ENCODE results near the gene OR10AD1.
"Not testable (repeated sequence)": the region's sequence is repeated elsewhere in the genome, so short reads cannot be mapped to it uniquely, and the experiment has no call there.

OR10AD1 gene, protein sequence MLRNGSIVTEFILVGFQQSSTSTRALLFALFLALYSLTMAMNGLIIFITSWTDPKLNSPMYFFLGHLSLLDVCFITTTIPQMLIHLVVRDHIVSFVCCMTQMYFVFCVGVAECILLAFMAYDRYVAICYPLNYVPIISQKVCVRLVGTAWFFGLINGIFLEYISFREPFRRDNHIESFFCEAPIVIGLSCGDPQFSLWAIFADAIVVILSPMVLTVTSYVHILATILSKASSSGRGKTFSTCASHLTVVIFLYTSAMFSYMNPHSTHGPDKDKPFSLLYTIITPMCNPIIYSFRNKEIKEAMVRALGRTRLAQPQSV
- 0 reads per million in 3 donors for total RNA-seq

GRCh38 chr12:48203192-48203591 lies at the start of gene OR10AD1:
OR10AD1 (minus strand) TSS chr12:48203292; CDS start chr12:48203292, 0 bp downstream.
- DNase-seq = no peak
- H3K4me1 ChIP-seq (ENCODE audit: control insufficient read depth, insufficient read depth, low read length, poor library complexity, severe bottlenecking) = peaks cover 18% of the 10 kb centered on the region
- no peaks in the 10 kb centered on the region for H3K36me3 ChIP-seq (ENCODE audit: control insufficient read depth, insufficient read depth, low read length)
- H3K27me3 ChIP-seq (replicated peaks; ENCODE audit: control insufficient read depth, insufficient read depth, low read length, poor library complexity, severe bottlenecking) = no peaks in the 10 kb centered on the region
- H3K9me3 ChIP-seq (ENCODE audit: control insufficient read depth, low read length) = peaks cover 5% of the 10 kb centered on the region
- H3K4me3 ChIP-seq (ENCODE audit: insufficient read depth, low read depth, low read length, poor library complexity, severe bottlenecking) = no peak within 1 kb of the TSS
- no peak within 1 kb of the TSS for H3K27ac ChIP-seq (ENCODE audit: insufficient read depth, low read length, poor library complexity, severe bottlenecking)

DNA sequence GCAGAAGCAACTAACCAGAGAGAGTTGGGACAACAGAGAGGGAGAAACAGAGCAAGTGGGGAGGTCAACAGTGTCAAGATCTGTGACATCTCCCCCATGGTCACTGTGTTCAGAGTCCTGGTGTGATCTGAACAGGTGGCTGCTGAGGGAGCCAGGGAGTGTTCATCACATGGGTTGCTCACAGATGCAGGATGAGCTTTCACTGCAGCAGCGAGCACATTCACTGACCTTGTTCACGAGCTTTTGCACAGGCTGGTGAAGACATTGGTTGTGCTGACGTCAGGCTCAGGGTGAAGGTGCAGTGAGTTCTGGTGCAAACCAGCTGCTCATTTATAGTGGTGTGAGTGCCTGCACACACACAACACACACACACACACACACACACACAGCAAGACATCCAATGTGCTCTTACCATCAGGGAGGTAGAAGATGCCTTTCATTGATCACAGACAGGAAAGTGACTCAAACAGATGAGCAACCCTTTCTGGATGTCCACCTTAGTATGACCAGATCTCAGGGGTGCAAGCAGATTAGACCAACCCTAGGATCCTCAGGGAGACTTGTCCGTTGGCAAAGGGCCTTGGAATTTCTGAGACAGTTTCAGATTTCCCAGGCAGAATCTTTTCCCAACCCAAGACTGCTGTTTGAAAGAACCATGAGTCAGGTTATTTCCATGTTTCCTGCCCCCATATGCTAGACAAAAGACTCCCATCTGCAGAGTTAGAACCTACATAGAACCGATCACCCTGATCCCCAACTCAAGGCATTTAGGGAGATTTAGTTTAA lies 44.3 kb upstream of the OR10AD1 start:
- Histone ChIP-seq H3K9me3 (ENCODE audit: control insufficient read depth, low read length) (no peaks in the 10 kb centered on the region), H3K4me1 (ENCODE audit: control insufficient read depth, insufficient read depth, low read length, poor library complexity, severe bottlenecking) (no peaks in the 10 kb centered on the region), H3K4me3 (ENCODE audit: insufficient read depth, low read depth, low read length, poor library complexity, severe bottlenecking) (no peak overlapping the region), H3K27me3 (replicated peaks; ENCODE audit: control insufficient read depth, insufficient read depth, low read length, poor library complexity, severe bottlenecking) (no peaks in the 10 kb centered on the region), H3K27ac (ENCODE audit: insufficient read depth, low read length, poor library complexity, severe bottlenecking) (no peak overlapping the region), H3K36me3 (ENCODE audit: control insufficient read depth, insufficient read depth, low read length) (no peaks in the 10 kb centered on the region)
- DNase-seq = no peak

DNA sequence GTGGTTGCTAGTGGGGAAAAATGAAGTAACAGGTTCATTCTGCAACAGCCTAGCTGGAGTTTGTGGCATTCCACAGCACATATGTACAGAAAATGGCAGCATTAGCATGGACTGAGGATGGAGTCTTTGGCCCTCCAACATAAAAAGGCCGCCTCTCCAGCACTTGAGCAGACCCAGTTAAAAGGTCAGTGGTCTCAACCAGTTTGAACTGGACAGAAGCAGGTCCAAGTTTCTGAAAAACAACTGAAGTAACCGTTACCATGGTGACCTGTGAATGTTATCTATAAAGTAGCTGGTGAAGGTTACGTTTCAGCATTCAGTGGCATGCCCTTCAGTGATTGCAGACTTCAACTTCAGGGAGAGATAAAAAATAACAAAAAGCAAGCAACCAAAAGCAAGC lies 34.1 kb upstream of the OR10AD1 start:
- no peak overlapping the region for H3K4me3 ChIP-seq (ENCODE audit: insufficient read depth, low read depth, low read length, poor library complexity, severe bottlenecking)
- no peaks in the 10 kb centered on the region for H3K9me3 ChIP-seq (ENCODE audit: control insufficient read depth, low read length)
- DNase-seq = no peak
- no peaks in the 10 kb centered on the region for H3K4me1 ChIP-seq (ENCODE audit: control insufficient read depth, insufficient read depth, low read length, poor library complexity, severe bottlenecking)
- H3K27me3 ChIP-seq (replicated peaks; ENCODE audit: control insufficient read depth, insufficient read depth, low read length, poor library complexity, severe bottlenecking) = no peaks in the 10 kb centered on the region
- no peaks in the 10 kb centered on the region for H3K36me3 ChIP-seq (ENCODE audit: control insufficient read depth, insufficient read depth, low read length)
- H3K27ac ChIP-seq (ENCODE audit: insufficient read depth, low read length, poor library complexity, severe bottlenecking) = no peak overlapping the region

- no peaks in the 10 kb centered on the region for H3K36me3 ChIP-seq (ENCODE audit: control insufficient read depth, insufficient read depth, low read length)
- no peak overlapping the region for H3K27ac ChIP-seq (ENCODE audit: insufficient read depth, low read length, poor library complexity, severe bottlenecking)
- H3K27me3 ChIP-seq (replicated peaks; ENCODE audit: control insufficient read depth, insufficient read depth, low read length, poor library complexity, severe bottlenecking) = no peaks in the 10 kb centered on the region
- H3K4me3 ChIP-seq (ENCODE audit: insufficient read depth, low read depth, low read length, poor library complexity, severe bottlenecking) = no peak overlapping the region
- no peaks in the 10 kb centered on the region for H3K4me1 ChIP-seq (ENCODE audit: control insufficient read depth, insufficient read depth, low read length, poor library complexity, severe bottlenecking)
- no peaks in the 10 kb centered on the region for H3K9me3 ChIP-seq (ENCODE audit: control insufficient read depth, low read length)
- no peak for DNase-seq
Observed at GRCh38 chr12:48235796-48236333, 32.8 kb upstream of the OR10AD1 start.

DNA sequence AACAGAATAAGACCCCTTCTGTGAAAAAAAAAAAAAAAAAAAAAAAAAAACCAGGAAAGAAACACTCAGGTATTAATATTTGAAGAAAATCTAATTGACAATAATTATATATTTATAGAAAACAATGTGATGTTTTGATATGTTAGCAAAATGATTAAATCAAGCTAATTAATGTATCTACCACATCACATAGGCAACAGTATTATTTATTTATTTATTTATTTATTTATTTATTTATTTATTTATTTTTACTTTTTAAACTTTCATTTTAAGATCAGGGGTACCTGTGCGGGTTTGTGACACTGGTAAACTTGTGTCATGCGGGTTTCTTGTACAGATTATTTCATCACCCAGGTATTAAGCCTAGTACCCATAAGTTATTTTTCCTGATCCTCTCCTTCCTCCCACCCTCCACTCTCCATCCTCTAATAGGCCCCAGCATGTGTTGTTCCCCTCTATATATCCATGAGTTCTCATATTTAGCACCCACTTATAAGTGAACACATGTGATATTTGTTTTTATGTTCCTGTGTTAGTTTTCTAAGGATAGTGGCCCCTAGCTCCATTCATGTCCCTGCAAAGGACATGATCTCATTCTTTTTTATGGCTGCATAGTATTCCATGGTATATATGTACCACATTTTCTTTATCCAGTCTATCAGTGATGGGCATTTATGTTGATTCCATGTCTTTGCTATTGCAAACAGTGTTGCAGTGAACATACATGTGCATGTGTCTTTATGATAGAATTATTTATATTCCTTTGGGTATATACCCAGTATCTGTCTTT lies 28.3 kb upstream of the OR10AD1 start:
- H3K4me1 ChIP-seq (ENCODE audit: control insufficient read depth, insufficient read depth, low read length, poor library complexity, severe bottlenecking); DNase-seq: not testable (repeated sequence)

GRCh38 chr12:48224533-48224932 lies 21.4 kb upstream of the OR10AD1 start:
- not testable (repeated sequence) for H3K27me3 ChIP-seq (replicated peaks; ENCODE audit: control insufficient read depth, insufficient read depth, low read length, poor library complexity, severe bottlenecking); H3K4me3 ChIP-seq (ENCODE audit: insufficient read depth, low read depth, low read length, poor library complexity, severe bottlenecking); H3K27ac ChIP-seq (ENCODE audit: insufficient read depth, low read length, poor library complexity, severe bottlenecking); DNase-seq; H3K9me3 ChIP-seq (ENCODE audit: control insufficient read depth, low read length); H3K4me1 ChIP-seq (ENCODE audit: control insufficient read depth, insufficient read depth, low read length, poor library complexity, severe bottlenecking); H3K36me3 ChIP-seq (ENCODE audit: control insufficient read depth, insufficient read depth, low read length)

More for the DNA sequence above, 28.3 kb upstream of the OR10AD1 start:
- H3K27me3 ChIP-seq (replicated peaks; ENCODE audit: control insufficient read depth, insufficient read depth, low read length, poor library complexity, severe bottlenecking); H3K4me3 ChIP-seq (ENCODE audit: insufficient read depth, low read depth, low read length, poor library complexity, severe bottlenecking); H3K27ac ChIP-seq (ENCODE audit: insufficient read depth, low read length, poor library complexity, severe bottlenecking); H3K36me3 ChIP-seq (ENCODE audit: control insufficient read depth, insufficient read depth, low read length); H3K9me3 ChIP-seq (ENCODE audit: control insufficient read depth, low read length): not testable (repeated sequence)

DNA sequence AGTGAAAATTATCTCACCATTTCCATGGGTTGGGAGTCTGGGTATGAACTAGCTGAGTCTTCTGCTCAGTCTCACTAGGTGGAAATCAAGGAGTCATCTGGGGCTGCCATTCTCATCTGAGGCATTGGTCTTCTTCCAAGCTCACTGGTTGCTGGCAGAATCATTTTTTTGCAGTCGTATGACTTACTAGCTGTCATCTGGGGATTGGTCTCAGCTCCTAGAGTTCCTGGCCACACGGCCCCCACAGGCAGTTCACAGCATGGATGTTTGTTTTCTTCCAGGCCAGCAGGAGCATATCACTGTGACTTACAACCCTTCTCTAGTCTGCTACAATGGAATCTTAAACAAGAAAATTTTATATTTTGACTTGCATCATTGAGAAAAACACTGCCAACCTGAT lies 18.6 kb upstream of the OR10AD1 start:
- H3K4me1 ChIP-seq (ENCODE audit: control insufficient read depth, insufficient read depth, low read length, poor library complexity, severe bottlenecking) = no peaks in the 10 kb centered on the region
- DNase-seq = no peak
- H3K27me3 ChIP-seq (replicated peaks; ENCODE audit: control insufficient read depth, insufficient read depth, low read length, poor library complexity, severe bottlenecking) = no peaks in the 10 kb centered on the region
- no peaks in the 10 kb centered on the region for H3K36me3 ChIP-seq (ENCODE audit: control insufficient read depth, insufficient read depth, low read length)
- no peaks in the 10 kb centered on the region for H3K9me3 ChIP-seq (ENCODE audit: control insufficient read depth, low read length)
- H3K27ac ChIP-seq (ENCODE audit: insufficient read depth, low read length, poor library complexity, severe bottlenecking) = no peak overlapping the region
- no peak overlapping the region for H3K4me3 ChIP-seq (ENCODE audit: insufficient read depth, low read depth, low read length, poor library complexity, severe bottlenecking)

DNA sequence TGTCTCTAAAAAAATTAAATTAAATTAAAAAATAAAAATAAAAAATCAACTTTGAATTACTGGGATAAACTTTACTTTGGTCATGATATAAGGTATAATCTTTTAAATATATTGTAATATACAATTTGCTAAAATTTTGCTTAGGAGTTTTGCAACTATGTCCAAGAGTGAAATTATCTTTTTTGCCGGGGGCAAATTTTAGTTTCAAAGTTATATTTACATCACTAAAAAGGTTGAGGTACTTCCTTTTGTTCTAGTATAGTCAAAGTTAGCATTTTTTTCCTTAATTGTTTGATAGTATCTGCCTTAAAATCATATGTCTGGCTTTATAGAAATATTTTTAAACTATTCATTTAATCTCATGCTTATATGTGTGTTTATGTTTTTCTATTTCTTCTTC lies 17.6 kb upstream of the OR10AD1 start:
- Histone ChIP-seq H3K4me1 (ENCODE audit: control insufficient read depth, insufficient read depth, low read length, poor library complexity, severe bottlenecking) (no peaks in the 10 kb centered on the region), H3K4me3 (ENCODE audit: insufficient read depth, low read depth, low read length, poor library complexity, severe bottlenecking) (no peak overlapping the region), H3K27me3 (replicated peaks; ENCODE audit: control insufficient read depth, insufficient read depth, low read length, poor library complexity, severe bottlenecking) (no peaks in the 10 kb centered on the region), H3K36me3 (ENCODE audit: control insufficient read depth, insufficient read depth, low read length) (no peaks in the 10 kb centered on the region), H3K27ac (ENCODE audit: insufficient read depth, low read length, poor library complexity, severe bottlenecking) (no peak overlapping the region), H3K9me3 (ENCODE audit: control insufficient read depth, low read length) (no peaks in the 10 kb centered on the region)
- no peak for DNase-seq

DNA sequence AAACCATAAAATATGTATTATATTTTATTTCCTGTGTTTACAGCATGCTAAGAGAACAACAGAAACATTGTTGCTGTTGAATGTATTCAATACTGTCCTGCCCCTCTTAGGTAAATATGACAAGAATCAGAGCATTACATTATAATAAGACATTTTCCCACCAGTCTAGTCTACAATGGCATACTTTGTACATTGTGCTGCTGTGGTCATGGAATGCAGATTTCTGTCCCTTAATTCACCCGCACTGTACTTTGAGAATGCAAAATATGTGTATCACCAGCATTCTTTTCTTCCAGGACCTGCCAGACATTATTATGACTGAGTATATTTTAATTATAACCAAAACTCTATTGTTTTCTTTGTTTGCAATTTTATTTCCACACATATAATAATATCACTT lies 16.5 kb upstream of the OR10AD1 start:
- no peaks in the 10 kb centered on the region for H3K36me3 ChIP-seq (ENCODE audit: control insufficient read depth, insufficient read depth, low read length)
- DNase-seq = no peak

More for the DNA sequence above, 16.5 kb upstream of the OR10AD1 start:
- no peaks in the 10 kb centered on the region for H3K9me3 ChIP-seq (ENCODE audit: control insufficient read depth, low read length)
- H3K4me1 ChIP-seq (ENCODE audit: control insufficient read depth, insufficient read depth, low read length, poor library complexity, severe bottlenecking) = no peaks in the 10 kb centered on the region
- H3K4me3 ChIP-seq (ENCODE audit: insufficient read depth, low read depth, low read length, poor library complexity, severe bottlenecking) = no peak overlapping the region
- no peak overlapping the region for H3K27ac ChIP-seq (ENCODE audit: insufficient read depth, low read length, poor library complexity, severe bottlenecking)
- no peaks in the 10 kb centered on the region for H3K27me3 ChIP-seq (replicated peaks; ENCODE audit: control insufficient read depth, insufficient read depth, low read length, poor library complexity, severe bottlenecking)

All from effector memory CD4-positive, alpha-beta T cell (primary cell).